Measurements from ENCODE around the gene IQGAP2.

DNA sequence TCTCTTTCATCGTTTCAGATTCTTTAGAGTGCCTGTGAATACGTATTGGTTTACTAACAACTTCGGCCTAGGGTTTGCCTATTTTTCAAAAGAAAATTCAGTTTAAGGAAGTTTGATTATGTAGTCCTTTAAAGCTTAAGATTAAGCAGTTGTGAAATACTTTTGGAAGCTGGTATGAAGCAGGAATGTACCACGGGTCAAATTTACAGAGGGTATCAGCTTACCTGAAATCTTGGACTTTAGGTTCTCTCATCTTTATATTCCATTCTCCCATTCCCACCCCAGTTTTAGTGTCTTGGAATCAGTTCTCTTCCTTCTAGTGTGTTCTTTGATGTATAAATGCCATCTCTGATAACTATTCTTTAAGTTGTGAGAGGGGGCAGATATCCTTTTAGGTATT, 53.2 kb downstream of the IQGAP2 start:
- TF ChIP-seq, protein P1, sequence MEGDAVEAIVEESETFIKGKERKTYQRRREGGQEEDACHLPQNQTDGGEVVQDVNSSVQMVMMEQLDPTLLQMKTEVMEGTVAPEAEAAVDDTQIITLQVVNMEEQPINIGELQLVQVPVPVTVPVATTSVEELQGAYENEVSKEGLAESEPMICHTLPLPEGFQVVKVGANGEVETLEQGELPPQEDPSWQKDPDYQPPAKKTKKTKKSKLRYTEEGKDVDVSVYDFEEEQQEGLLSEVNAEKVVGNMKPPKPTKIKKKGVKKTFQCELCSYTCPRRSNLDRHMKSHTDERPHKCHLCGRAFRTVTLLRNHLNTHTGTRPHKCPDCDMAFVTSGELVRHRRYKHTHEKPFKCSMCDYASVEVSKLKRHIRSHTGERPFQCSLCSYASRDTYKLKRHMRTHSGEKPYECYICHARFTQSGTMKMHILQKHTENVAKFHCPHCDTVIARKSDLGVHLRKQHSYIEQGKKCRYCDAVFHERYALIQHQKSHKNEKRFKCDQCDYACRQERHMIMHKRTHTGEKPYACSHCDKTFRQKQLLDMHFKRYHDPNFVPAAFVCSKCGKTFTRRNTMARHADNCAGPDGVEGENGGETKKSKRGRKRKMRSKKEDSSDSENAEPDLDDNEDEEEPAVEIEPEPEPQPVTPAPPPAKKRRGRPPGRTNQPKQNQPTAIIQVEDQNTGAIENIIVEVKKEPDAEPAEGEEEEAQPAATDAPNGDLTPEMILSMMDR (conservative IDR thresholded peaks at IDR 0.05; ENCODE audit: low read depth, low read length), result no peak
- TF ChIP-seq EZH2 (IDR thresholded peaks at IDR 0.05; ENCODE audit: low read length, unreplicated experiment), result no peak
- no peak for TF ChIP-seq EZH2phosphoT487 (IDR thresholded peaks at IDR 0.05; ENCODE audit: borderline replicate concordance, low read length)

All from PC-3 (cell line).